ENCODE measurements around the gene SYNGAP1. TPM values are rescaled to one million over a fixed set of nuclear protein-coding genes. Genes with fewer than 3 reads are reported as not detected.
"Not testable (repeated sequence)": the region's sequence is repeated elsewhere in the genome, so short reads cannot be mapped to it uniquely, and the experiment has no call there.

SYNGAP1 gene
- total RNA-seq, 8 experiments from 2014 or later = 5.4 to 21.0 (median 12.9) TPM

- no peak overlapping the region for H3K27ac ChIP-seq
- in situ Hi-C loops (cut with MboI; ENCODE audit: low pct_unique_long_range_greater_than_20kb in 2 of 9, low sequenced_read_pairs in 9 of 9, unreplicated experiment in 9 of 9) = no loop called here
- 0 to 18% (median 8%) methylated on average over 3 to 9 of the region's 12 CpGs; no CpG with 5 or more reads in 2 of the 10 experiments for WGBS, 10 experiments
Measured at GRCh38 chr6:33453393-33454008, 33.6 kb downstream of the SYNGAP1 start.

GRCh38 chr6:33454009-33454946 lies 34.4 kb downstream of the SYNGAP1 start, which contains the start of gene ZBTB9:
Gene ZBTB9 (plus strand): TSS chr6:33454576. CDS start chr6:33455101, 525 bp downstream.
- Histone ChIP-seq H3K4me1 (replicated peaks in 1 of 2) (peaks cover 12 to 14% of the 10 kb centered on the region in 2 donors), H3K27ac (peak within 1 kb of the TSS; percentile 7 to 59), H3K4me3 (peak within 1 kb of the TSS; percentile 71 to 99 (median 72))
- in situ Hi-C loops (cut with MboI; ENCODE audit: low pct_unique_long_range_greater_than_20kb in 2 of 9, low sequenced_read_pairs in 9 of 9, unreplicated experiment in 9 of 9) = no loop called here
- WGBS, 10 experiments = 0 to 10% (median 0%) methylated on average over 1 to 15 of the region's 65 CpGs; no CpG with 5 or more reads in 1 of the 10 experiments
- ATAC-seq (replicated peaks in 6 of 8) = peak; percentile 97 to 99 (median 99)

More at GRCh38 chr6:33453393-33454008, 33.6 kb downstream of the SYNGAP1 start:
- Histone ChIP-seq H3K4me1 (replicated peaks in 1 of 2) (peaks cover 12 to 14% of the 10 kb centered on the region in 2 donors), H3K4me3 (peak overlapping the region; percentile 71 to 99 (median 72))
- no peak for ATAC-seq (replicated peaks in 6 of 8)

- peak overlapping the region; percentile 71 to 99 (median 72) for H3K4me3 ChIP-seq
- ATAC-seq (replicated peaks in 6 of 8) = no peak
- 0 to 51% (median 27%) methylated on average over 1 to 12 of the region's 16 CpGs; no CpG with 5 or more reads in 4 of the 10 experiments for WGBS, 10 experiments
- peaks cover 12 to 14% of the 10 kb centered on the region in 2 donors for H3K4me1 ChIP-seq (replicated peaks in 1 of 2)
- in situ Hi-C loops (cut with MboI; ENCODE audit: low pct_unique_long_range_greater_than_20kb in 2 of 9, low sequenced_read_pairs in 9 of 9, unreplicated experiment in 9 of 9) = no loop called here
- no peak overlapping the region for H3K27ac ChIP-seq
Measured at GRCh38 chr6:33455051-33455450, 35.2 kb downstream of the SYNGAP1 start.

GRCh38 chr6:33456156-33456555 lies 36.3 kb downstream of the SYNGAP1 start:
- in situ Hi-C loops (cut with MboI; ENCODE audit: low pct_unique_long_range_greater_than_20kb in 2 of 9, low sequenced_read_pairs in 9 of 9, unreplicated experiment in 9 of 9) = no loop called here
- Histone ChIP-seq H3K4me1 (replicated peaks in 1 of 2) (peaks cover 12 to 14% of the 10 kb centered on the region in 2 donors), H3K27ac (no peak overlapping the region), H3K4me3 (no peak overlapping the region)
- 96 to 100% (median 100%) methylated on average over 1 to 7 of the region's 12 CpGs; no CpG with 5 or more reads in 4 of the 10 experiments for WGBS, 10 experiments
- no peak for ATAC-seq (replicated peaks in 6 of 8)

- Histone ChIP-seq H3K4me3 (no peak overlapping the region), H3K4me1 (replicated peaks in 1 of 2) (peaks cover 4 to 5% of the 10 kb centered on the region in 2 donors), H3K27ac (no peak overlapping the region)
- no peak for ATAC-seq (replicated peaks in 6 of 8)
- in situ Hi-C loops (cut with MboI; ENCODE audit: low pct_unique_long_range_greater_than_20kb in 2 of 9, low sequenced_read_pairs in 9 of 9, unreplicated experiment in 9 of 9) = no loop called here
- 35 to 93% (median 73%) methylated on average over 1 to 3 of the region's 3 CpGs; no CpG with 5 or more reads in 3 of the 10 experiments for WGBS, 10 experiments
Measured at GRCh38 chr6:33458676-33459075, 38.8 kb downstream of the SYNGAP1 start.

- Histone ChIP-seq H3K27ac (no peak overlapping the region), H3K4me3 (no peak overlapping the region), H3K4me1 (replicated peaks in 1 of 2) (peaks cover 4 to 5% of the 10 kb centered on the region in 2 donors)
- 95 to 100% (median 100%) methylated on average over 1 to 2 of the region's 2 CpGs; no CpG with 5 or more reads in 3 of the 10 experiments for WGBS, 10 experiments
- in situ Hi-C loops (cut with MboI; ENCODE audit: low pct_unique_long_range_greater_than_20kb in 2 of 9, low sequenced_read_pairs in 9 of 9, unreplicated experiment in 9 of 9) = no loop called here
- no peak for ATAC-seq (replicated peaks in 6 of 8)
Measured at GRCh38 chr6:33459226-33459625, 39.4 kb downstream of the SYNGAP1 start.

GRCh38 chr6:33466075-33466735 lies 46.3 kb downstream of the SYNGAP1 start:
- Histone ChIP-seq H3K27ac (no peak overlapping the region), H3K4me1 (replicated peaks in 1 of 2) (no peaks in the 10 kb centered on the region), H3K4me3 (no peak overlapping the region)
- ATAC-seq (replicated peaks in 6 of 8) = peak in 3 of 8 experiments; percentile 37 to 81 (median 77)
- in situ Hi-C loops (cut with MboI; ENCODE audit: low pct_unique_long_range_greater_than_20kb in 2 of 9, low sequenced_read_pairs in 9 of 9, unreplicated experiment in 9 of 9) = no loop called here
- 40 to 100% (median 90%) methylated on average over 1 to 4 of the region's 4 CpGs; no CpG with 5 or more reads in 5 of the 10 experiments for WGBS, 10 experiments

- in situ Hi-C loops (cut with MboI; ENCODE audit: low pct_unique_long_range_greater_than_20kb in 2 of 9, low sequenced_read_pairs in 9 of 9, unreplicated experiment in 9 of 9) = no loop called here
- no peak overlapping the region for H3K27ac ChIP-seq
- H3K4me3 ChIP-seq = no peak overlapping the region
- H3K4me1 ChIP-seq (replicated peaks in 1 of 2) = no peaks in the 10 kb centered on the region
- 42 to 100% (median 75%) methylated on average over 2 to 7 of the region's 7 CpGs; no CpG with 5 or more reads in 1 of the 10 experiments for WGBS, 10 experiments
- ATAC-seq (replicated peaks in 6 of 8) = no peak
Measured at GRCh38 chr6:33467091-33467490, 47.2 kb downstream of the SYNGAP1 start.

GRCh38 chr6:33469661-33470060 lies 49.8 kb downstream of the SYNGAP1 start:
- in situ Hi-C loops (cut with MboI; ENCODE audit: low pct_unique_long_range_greater_than_20kb in 2 of 9, low sequenced_read_pairs in 9 of 9, unreplicated experiment in 9 of 9) = no loop called here
- no peak overlapping the region for H3K4me3 ChIP-seq
- H3K27ac ChIP-seq = no peak overlapping the region
- no peaks in the 10 kb centered on the region for H3K4me1 ChIP-seq (replicated peaks in 1 of 2)
- no peak for ATAC-seq (replicated peaks in 6 of 8)
- 25 to 100% (median 61%) methylated on average over 1 to 3 of the region's 3 CpGs for WGBS, 10 experiments

- ATAC-seq (replicated peaks in 6 of 8) = no peak
- 59 to 93% (median 75%) methylated on average over 2 to 3 of the region's 3 CpGs for WGBS, 10 experiments
- H3K4me1 ChIP-seq (replicated peaks in 1 of 2) = no peaks in the 10 kb centered on the region
- H3K4me3 ChIP-seq = no peak overlapping the region
- no peak overlapping the region for H3K27ac ChIP-seq
- in situ Hi-C loops (cut with MboI; ENCODE audit: low pct_unique_long_range_greater_than_20kb in 2 of 9, low sequenced_read_pairs in 9 of 9, unreplicated experiment in 9 of 9) = no loop called here
Measured at GRCh38 chr6:33477864-33478263, 58.0 kb downstream of the SYNGAP1 start.

- no peak overlapping the region for H3K27ac ChIP-seq
- no peak for ATAC-seq (replicated peaks in 6 of 8)
- H3K4me3 ChIP-seq = no peak overlapping the region
- WGBS, 10 experiments = 0 to 100% (median 50%) methylated on average over 1 of the region's 1 CpG; no CpG with 5 or more reads in 5 of the 10 experiments
- in situ Hi-C loops (cut with MboI; ENCODE audit: low pct_unique_long_range_greater_than_20kb in 2 of 9, low sequenced_read_pairs in 9 of 9, unreplicated experiment in 9 of 9) = no loop called here
- H3K4me1 ChIP-seq (replicated peaks in 1 of 2) = no peaks in the 10 kb centered on the region
Measured at GRCh38 chr6:33481192-33481591, 61.3 kb downstream of the SYNGAP1 start.

GRCh38 chr6:33482620-33483019 lies 62.8 kb downstream of the SYNGAP1 start:
- in situ Hi-C loops (cut with MboI; ENCODE audit: low pct_unique_long_range_greater_than_20kb in 2 of 9, low sequenced_read_pairs in 9 of 9, unreplicated experiment in 9 of 9) = not testable (repeated sequence)
- WGBS, 10 experiments = 17 to 97% (median 75%) methylated on average over 1 to 5 of the region's 5 CpGs; no CpG with 5 or more reads in 2 of the 10 experiments

More at GRCh38 chr6:33482620-33483019, 62.8 kb downstream of the SYNGAP1 start:
- not testable (repeated sequence) for H3K4me1 ChIP-seq (replicated peaks in 1 of 2); H3K27ac ChIP-seq; H3K4me3 ChIP-seq; ATAC-seq (replicated peaks in 6 of 8)

Data from motor neuron (in vitro differentiated cells).